HG03095 (cell line): ENCODE measurements around the gene MORN4.

Experiments used
- ATAC-seq: cut with Tn5 transposase; IDR thresholded peaks from one replicate; pipeline ENCODE4 v1.9.1; 2021; ENCODE audit warnings: moderate library complexity; ENCODE audit not compliant: unreplicated experiment

The MORN4 gene

DNA sequence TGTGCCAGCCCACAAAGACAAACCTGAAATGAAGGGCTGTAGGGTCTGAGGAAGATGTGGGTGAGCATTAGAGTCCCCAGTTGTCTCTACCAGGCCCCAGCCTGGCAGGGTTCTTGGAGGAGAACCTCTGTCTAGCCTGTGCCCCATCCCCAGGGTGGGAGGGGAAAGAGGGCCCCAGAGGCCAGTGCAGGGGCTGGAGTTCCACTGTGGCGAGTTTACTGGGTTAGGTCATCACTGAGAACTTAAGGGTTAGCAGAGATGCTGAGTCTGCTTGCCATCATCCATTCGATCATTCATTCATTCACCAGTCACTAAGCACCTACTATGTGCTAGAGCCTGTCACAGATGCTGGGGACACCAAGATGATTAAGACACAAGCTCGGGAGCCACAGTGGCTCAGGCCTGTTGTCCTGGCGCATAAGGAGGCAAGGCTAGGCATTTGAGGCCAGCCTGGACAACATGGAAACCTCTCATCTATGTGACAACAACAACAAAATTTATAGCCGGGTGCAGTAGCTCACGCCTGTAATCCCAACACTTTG lies 58.1 kb downstream of the MORN4 start:
- no peak for ATAC-seq

DNA sequence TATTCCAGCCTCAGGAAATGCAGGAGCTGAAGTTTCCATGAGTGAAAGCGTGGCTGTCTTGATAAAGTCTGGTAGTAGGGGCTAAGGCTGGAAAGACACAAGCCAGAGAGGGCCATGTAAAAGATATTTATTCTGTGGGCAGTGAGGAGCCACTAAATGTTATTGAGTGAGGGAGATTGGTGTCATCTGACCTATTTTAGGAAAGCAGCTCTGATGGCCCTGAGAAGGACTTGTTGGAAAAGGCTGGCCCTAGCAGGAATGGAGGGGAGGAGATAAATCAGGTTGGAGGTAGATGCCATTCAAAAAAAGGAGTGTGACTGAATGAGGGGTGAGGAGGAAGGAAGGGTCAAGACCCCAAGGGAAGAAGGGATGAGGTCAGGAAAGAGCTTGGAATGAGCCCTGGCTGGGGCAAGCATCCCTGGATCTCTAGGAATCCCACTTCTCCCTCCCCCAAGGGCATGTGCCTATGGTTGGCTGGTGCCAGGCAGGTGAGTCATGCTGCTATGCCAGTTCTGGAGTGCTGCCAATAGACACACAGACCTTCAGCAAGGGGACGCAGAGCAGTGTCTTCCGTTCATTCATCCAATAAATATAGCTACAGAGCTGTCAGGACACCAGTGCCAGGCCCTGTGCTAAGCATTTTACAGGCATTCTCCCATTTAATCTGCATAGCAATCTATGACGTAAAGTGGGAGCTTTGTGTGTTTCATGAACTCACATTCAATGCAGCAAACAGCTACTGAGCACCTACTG lies 58.8 kb downstream of the MORN4 start:
- ATAC-seq = no peak

- no peak for ATAC-seq
Observed at GRCh38 chr10:97573672-97574071, 59.6 kb downstream of the MORN4 start.

DNA sequence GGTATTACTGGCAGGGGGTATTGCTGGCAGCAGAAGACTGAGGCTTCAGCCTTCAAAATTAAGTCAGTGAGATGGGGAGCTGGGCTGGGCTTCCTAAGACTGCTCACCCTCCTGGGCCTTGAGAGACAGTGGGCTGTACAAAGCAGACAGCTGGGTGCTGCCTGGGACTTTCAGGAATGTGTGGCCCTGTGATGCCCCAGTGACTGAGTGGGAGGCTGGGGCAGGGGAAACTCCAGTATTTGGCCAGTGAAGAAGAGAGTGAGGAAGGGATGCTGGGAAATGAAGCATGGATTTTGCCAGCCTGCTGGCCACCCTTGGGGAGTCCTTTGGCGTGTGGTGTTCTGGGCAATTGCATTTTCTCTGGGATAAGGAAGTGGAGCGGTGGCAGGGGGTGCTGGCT lies 60.3 kb downstream of the MORN4 start:
- no peak for ATAC-seq

DNA sequence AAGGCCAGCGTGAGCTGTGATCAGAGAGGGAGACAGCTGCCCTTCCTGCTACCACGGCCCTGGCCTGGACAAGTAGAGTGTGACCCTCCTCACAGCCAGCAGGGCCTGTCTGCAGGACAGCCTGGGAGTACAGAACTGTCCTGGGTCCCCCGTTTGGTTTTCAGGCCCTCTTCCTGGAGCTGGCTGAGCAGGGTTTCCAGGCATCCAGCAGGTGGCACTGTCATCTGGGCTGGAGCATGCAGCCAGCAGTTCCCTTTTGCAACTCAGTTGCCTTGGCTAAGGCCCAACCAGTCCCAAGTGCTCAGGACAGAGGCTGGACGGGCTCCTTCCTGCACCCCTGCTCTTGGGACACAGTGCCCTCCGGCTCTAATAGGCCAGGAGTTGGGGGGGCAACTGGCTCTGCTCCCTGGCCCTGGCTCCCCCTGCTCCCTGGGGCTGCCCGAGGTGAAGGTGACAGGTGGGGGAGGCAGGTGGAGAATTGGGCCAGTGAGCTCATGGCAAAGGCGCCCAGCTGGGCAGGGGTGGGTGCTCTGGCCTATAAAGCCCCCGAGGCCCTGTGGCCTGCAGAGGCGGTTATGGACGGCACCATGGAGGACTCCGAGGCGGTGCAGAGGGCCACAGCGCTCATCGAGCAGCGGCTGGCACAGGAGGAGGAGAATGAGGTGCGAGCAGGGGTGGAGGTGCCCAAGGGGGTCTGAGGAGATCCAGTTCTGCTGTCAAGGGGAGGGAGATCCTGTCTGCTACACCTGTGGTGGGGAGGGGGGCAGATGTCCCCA lies 60.9 kb downstream of the MORN4 start, which contains the start of gene ANKRD2:
ANKRD2 (plus strand) TSS at position 566 of the 776 bp plus-strand sequence; CDS start at position 576, 10 bp downstream.
- ATAC-seq = no peak

- ATAC-seq = no peak
Observed at GRCh38 chr10:97571622-97572021, 61.7 kb downstream of the MORN4 start.

DNA sequence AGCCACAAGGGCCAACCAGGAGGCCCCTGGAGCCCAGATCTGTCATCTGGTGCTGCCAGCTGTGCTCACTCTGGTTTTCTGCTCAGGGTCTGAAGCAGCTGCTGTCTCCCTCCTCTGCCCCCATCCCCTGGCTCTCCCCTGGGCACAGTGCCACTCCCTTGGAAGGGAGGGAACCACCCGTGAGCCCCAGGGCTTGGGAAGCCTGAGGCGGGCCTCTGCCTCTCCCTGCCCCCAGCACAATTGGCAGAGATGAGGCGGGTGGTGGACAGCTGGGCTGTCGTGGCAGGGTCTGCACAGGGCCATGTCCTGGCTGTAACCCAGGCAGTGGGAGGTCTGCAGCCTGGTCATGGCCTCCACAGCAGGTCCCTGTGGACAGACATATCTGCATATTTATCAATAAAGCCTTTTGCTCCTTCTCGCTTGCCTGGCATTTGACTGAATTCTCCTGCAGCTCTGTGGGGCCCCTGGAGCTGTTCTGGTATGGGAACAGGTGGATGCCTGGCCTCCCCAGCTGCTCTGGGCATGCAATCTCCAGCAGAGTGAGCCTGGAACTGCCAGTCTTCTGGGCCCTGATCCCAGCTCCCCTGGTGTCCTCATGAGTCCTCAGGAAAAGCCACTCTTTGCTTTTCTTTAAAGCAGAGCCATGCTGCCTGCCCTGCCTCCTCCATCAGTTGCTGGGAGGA lies 62.4 kb downstream of the MORN4 start:
- no peak for ATAC-seq

GRCh38 chr10:97570146-97570788 lies 63.0 kb downstream of the MORN4 start:
- no peak for ATAC-seq

GRCh38 chr10:97567891-97568290 lies 65.4 kb downstream of the MORN4 start:
- ATAC-seq = no peak

GRCh38 chr10:97566336-97566996 lies 66.8 kb downstream of the MORN4 start:
- ATAC-seq = no peak

GRCh38 chr10:97564776-97565175 lies 68.5 kb downstream of the MORN4 start:
- no peak for ATAC-seq
